ENCODE results near the gene TTC21B.

DNA sequence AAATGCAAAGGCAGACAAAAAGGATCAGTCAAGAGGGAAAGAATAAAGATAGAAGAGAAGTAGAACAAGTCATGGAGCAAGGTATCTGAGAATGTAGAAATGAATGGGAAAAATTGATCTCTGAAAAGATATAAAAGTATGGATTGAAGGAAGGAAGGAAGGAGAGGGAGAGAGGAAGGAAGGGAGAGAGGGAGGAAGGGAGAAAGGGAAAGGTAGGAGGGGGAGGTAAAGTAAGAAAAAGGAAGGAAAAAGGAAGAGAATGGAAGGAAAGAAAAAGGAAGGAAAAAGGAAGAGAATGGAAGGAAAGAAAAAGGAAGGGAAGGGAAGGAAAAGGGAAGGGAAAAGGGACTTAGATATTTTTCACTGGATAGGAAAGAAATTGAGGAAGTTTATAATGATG lies 31.5 kb upstream of the TTC21B start:
- TF ChIP-seq, protein P1, sequence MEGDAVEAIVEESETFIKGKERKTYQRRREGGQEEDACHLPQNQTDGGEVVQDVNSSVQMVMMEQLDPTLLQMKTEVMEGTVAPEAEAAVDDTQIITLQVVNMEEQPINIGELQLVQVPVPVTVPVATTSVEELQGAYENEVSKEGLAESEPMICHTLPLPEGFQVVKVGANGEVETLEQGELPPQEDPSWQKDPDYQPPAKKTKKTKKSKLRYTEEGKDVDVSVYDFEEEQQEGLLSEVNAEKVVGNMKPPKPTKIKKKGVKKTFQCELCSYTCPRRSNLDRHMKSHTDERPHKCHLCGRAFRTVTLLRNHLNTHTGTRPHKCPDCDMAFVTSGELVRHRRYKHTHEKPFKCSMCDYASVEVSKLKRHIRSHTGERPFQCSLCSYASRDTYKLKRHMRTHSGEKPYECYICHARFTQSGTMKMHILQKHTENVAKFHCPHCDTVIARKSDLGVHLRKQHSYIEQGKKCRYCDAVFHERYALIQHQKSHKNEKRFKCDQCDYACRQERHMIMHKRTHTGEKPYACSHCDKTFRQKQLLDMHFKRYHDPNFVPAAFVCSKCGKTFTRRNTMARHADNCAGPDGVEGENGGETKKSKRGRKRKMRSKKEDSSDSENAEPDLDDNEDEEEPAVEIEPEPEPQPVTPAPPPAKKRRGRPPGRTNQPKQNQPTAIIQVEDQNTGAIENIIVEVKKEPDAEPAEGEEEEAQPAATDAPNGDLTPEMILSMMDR (tag by site-specific recombination; IDR thresholded peaks at IDR 0.05) = no peak
- no peak for TF ChIP-seq ELK4 (IDR thresholded peaks at IDR 0.05; ENCODE audit: borderline replicate concordance, low read depth, low read length)
